Omental fat pad (tissue), 4 donors: ENCODE measurements around the gene RNASE13. TPM values are rescaled to one million over a fixed set of nuclear protein-coding genes. Genes with fewer than 3 reads are reported as not detected.
"Not testable (repeated sequence)": the region's sequence is repeated elsewhere in the genome, so short reads cannot be mapped to it uniquely, and the experiment has no call there.

Source experiments
- ATAC-seq: fragments of 150-250 bp; one replicate; pipeline ENCODE4 v1.9.1; 2016; ENCODE audit warnings: mild to moderate bottlenecking, moderate library complexity; ENCODE audit not compliant: low FRiP score
- DNase-seq: peaks from one replicate; pipeline ENCODE4 v3.0.0-alpha.2; 2019; ENCODE audit warnings: low spot score
- total RNA-seq, 4 donors: library from RNA; depleted of rRNA; stranded (reverse); fragments of >200 nt; gene quantifications; one replicate each; pipeline ENCODE4 v1.1.0, GENCODE V29; 2016
- TF ChIP-seq, protein P1 (sequence below), 3 donors: fragments of 450-650 bp; IDR thresholded peaks; one replicate each; pipeline ENCODE4 v1.5.1; 2016 to 2017; ENCODE audit warnings: antibody characterized with exemption in 3 of 3, mild to moderate bottlenecking in 3 of 3, moderate library complexity in 2 of 3

Gene RNASE13
- total RNA-seq, 4 donors from 2014 or later: not detected

- DNase-seq (no peak), ATAC-seq (no peak)
- TF ChIP-seq, protein P1, sequence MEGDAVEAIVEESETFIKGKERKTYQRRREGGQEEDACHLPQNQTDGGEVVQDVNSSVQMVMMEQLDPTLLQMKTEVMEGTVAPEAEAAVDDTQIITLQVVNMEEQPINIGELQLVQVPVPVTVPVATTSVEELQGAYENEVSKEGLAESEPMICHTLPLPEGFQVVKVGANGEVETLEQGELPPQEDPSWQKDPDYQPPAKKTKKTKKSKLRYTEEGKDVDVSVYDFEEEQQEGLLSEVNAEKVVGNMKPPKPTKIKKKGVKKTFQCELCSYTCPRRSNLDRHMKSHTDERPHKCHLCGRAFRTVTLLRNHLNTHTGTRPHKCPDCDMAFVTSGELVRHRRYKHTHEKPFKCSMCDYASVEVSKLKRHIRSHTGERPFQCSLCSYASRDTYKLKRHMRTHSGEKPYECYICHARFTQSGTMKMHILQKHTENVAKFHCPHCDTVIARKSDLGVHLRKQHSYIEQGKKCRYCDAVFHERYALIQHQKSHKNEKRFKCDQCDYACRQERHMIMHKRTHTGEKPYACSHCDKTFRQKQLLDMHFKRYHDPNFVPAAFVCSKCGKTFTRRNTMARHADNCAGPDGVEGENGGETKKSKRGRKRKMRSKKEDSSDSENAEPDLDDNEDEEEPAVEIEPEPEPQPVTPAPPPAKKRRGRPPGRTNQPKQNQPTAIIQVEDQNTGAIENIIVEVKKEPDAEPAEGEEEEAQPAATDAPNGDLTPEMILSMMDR (IDR thresholded peaks at IDR 0.05): no peak
Measured at GRCh38 chr14:21048638-21049037, 14.0 kb upstream of the RNASE13 start.

DNA sequence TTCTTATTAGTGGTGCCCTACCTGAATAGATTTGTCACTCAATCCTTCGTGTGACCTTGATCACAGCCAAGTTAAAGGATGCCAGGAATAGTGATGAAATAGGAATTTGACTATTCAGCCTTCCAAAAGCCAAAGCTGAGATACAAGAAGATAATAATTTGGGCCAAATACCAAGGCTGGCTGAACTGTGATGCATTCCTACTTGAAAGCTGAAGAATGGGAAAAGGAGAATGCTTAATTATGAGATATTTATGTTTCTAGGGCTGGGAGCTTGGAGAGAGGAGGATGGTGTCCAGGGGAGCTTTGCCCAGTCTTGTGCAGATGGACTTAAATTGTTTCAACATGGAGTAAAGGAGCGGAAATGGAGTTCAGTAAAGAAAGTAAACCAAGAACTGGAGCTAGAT, 12.8 kb upstream of the RNASE13 start:
- ATAC-seq (no peak), DNase-seq (no peak)
- TF ChIP-seq, protein P1 (IDR thresholded peaks at IDR 0.05): no peak

GRCh38 chr14:21043974-21044618, 9.5 kb upstream of the RNASE13 start:
- no peak for ATAC-seq
- DNase-seq: no peak
- TF ChIP-seq, protein P1 (IDR thresholded peaks at IDR 0.05): no peak

DNA sequence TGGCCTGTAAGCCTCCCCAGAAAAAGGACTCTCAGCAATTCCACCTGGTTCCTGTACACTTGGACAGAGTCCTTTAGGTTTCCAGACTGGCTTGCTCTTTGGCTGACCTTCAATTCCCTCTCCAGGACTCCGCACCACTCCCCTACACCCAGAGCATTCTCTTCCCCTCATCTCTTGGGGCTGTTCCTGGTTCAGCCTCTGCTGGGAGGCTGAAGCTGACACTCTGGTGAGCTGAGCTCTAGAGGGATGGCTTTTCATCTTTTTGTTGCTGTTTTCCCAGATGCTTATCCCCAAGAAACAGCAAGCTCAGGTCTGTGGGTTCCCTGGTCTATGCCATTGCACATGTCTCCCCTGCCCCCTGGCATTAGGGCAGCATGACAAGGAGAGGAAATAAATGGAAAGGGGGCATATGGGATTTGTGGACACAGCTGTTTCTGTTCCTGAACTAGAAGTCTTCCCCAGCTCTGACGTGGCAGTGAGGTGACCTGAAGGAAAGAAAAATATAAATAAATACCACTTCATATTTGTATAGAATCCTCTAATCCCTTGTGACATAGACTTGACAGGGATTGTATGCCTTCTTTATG, 8.9 kb upstream of the RNASE13 start:
- TF ChIP-seq, protein P1 (IDR thresholded peaks at IDR 0.05): no peak
- no peak for ATAC-seq
- no peak for DNase-seq

DNA sequence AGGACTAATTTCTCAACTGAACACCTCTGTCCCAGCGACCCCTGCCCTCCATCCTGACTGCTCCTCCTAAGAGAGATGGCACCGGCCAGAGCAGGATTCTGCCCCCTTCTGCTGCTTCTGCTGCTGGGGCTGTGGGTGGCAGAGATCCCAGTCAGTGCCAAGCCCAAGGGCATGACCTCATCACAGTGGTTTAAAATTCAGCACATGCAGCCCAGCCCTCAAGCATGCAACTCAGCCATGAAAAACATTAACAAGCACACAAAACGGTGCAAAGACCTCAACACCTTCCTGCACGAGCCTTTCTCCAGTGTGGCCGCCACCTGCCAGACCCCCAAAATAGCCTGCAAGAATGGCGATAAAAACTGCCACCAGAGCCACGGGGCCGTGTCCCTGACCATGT, 8.3 kb upstream of the RNASE13 start:
- no peak for ATAC-seq
- TF ChIP-seq, protein P1 (IDR thresholded peaks at IDR 0.05): no peak

DNA sequence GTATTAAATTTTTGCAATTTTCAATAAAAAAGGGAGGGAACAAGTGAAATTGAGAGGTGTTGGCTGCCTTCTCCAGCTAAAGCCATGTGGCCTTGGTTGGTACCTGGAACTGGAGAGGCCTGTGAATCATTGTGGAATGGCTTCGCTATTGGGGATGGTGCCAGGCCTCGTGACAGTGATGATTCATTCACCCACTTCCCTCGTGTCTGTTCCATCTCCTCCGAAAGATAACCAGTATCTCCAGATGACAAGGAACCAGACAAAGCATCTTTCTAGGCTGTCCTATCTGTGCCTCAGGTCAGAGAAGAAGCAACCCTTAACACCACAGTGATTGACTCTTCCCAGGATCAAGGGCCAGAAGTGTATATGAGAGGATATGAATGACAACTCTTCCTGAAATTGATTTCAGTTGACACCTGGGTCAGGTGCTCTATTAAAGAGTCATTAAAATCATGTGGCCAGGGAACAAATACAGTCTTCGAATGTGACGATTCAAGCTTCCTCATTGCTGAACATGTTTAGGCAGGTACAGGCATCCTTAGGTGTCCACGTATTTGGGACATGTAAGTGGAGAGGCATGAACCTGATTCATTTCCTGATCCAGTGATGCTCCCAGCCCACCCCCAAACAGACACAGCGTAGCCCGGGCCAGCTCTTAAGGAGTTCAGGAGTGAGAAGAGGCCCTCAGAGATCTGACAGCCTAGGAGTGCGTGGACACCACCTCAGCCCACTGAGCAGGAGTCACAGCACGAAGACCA, 7.2 kb upstream of the RNASE13 start, which contains the start of gene RNASE7:
RNASE7 (plus strand) TSS at position 687 of the 758 bp plus-strand sequence. CDS start 631 bp downstream, outside the sequence.
- ATAC-seq: no peak

More for the DNA sequence above, 8.3 kb upstream of the RNASE13 start:
- no peak for DNase-seq

GRCh38 chr14:21040941-21041340, 6.3 kb upstream of the RNASE13 start:
- ATAC-seq: not testable (repeated sequence)

More for the DNA sequence above, 7.2 kb upstream of the RNASE13 start, which contains the start of gene RNASE7:
- DNase-seq: no peak
- TF ChIP-seq, protein P1 (IDR thresholded peaks at IDR 0.05): no peak

More at GRCh38 chr14:21040941-21041340, 6.3 kb upstream of the RNASE13 start:
- not testable (repeated sequence) for DNase-seq
